SJCRH30 (cell line): ENCODE results near the gene PSORS1C2. TPM values are rescaled to one million over a fixed set of nuclear protein-coding genes. Genes with fewer than 3 reads are reported as not detected.

ENCODE experiments used
- DNase-seq, 2 experiments: peaks; one replicate each; pipeline ENCODE4 v3.0.0-alpha.2; 2015 to 2020
- H3K27ac ChIP-seq: fragments of 250-450 bp; sonication (Bioruptor Pico); 2 replicates; pipeline ENCODE4 v1.5.1; 2020; ENCODE audit warnings: mild to moderate bottlenecking, moderate library complexity
- H3K27me3 ChIP-seq: fragments of 250-450 bp; sonication (Bioruptor Pico); 2 replicates; pipeline ENCODE4 v1.5.1; 2020; ENCODE audit warnings: mild to moderate bottlenecking, moderate library complexity
- H3K36me3 ChIP-seq: fragments of 250-450 bp; sonication (Bioruptor Pico); 2 replicates; pipeline ENCODE4 v1.5.1; 2020; ENCODE audit warnings: mild to moderate bottlenecking, moderate library complexity
- H3K4me1 ChIP-seq: fragments of 250-450 bp; sonication (Bioruptor Pico); 2 replicates; pipeline ENCODE4 v1.5.1; 2020; ENCODE audit warnings: mild to moderate bottlenecking, moderate library complexity
- H3K4me3 ChIP-seq: fragments of 250-450 bp; sonication (Bioruptor Pico); 2 replicates; pipeline ENCODE4 v1.5.1; 2020; ENCODE audit warnings: mild to moderate bottlenecking, moderate library complexity
- H3K9me3 ChIP-seq: fragments of 250-450 bp; sonication (Bioruptor Pico); replicated peaks from 2 replicates; pipeline ENCODE4 v1.5.1; 2020; ENCODE audit warnings: mild to moderate bottlenecking, moderate library complexity
- total RNA-seq: library from RNA; depleted of rRNA; stranded (reverse); fragments of >200 nt; shearing (Covaris generic); gene quantifications from 2 replicates; pipeline ENCODE4 v1.2.3, GENCODE V29; 2014; rRNA removed

The PSORS1C2 gene
- total RNA-seq, 1 experiment from 2014 or later, result not detected

GRCh38 chr6:31094389-31094881 is 44.4 kb downstream of the PSORS1C2 start:
- Histone ChIP-seq H3K36me3 (no peaks in the 10 kb centered on the region), H3K4me3 (no peak overlapping the region), H3K4me1 (peaks cover 3% of the 10 kb centered on the region), H3K9me3 (no peaks in the 10 kb centered on the region), H3K27me3 (no peaks in the 10 kb centered on the region), H3K27ac (no peak overlapping the region)
- no peak for DNase-seq

GRCh38 chr6:31092769-31093505 is 45.9 kb downstream of the PSORS1C2 start:
- H3K36me3 ChIP-seq, result no peaks in the 10 kb centered on the region
- H3K9me3 ChIP-seq, result no peaks in the 10 kb centered on the region
- no peaks in the 10 kb centered on the region for H3K27me3 ChIP-seq
- DNase-seq, result no peak
- H3K4me1 ChIP-seq, result peaks cover 3% of the 10 kb centered on the region
- H3K4me3 ChIP-seq, result no peak overlapping the region
- H3K27ac ChIP-seq, result no peak overlapping the region

GRCh38 chr6:31092238-31092637 is 46.6 kb downstream of the PSORS1C2 start:
- H3K27ac ChIP-seq, result no peak overlapping the region
- peaks cover 3% of the 10 kb centered on the region for H3K4me1 ChIP-seq
- no peak for DNase-seq
- H3K36me3 ChIP-seq, result no peaks in the 10 kb centered on the region
- H3K27me3 ChIP-seq, result no peaks in the 10 kb centered on the region
- no peaks in the 10 kb centered on the region for H3K9me3 ChIP-seq
- no peak overlapping the region for H3K4me3 ChIP-seq

- DNase-seq, result no peak
- Histone ChIP-seq H3K4me1 (no peaks in the 10 kb centered on the region; the same call in 1 of the 2 replicates), H3K4me3 (no peak overlapping the region), H3K27me3 (no peaks in the 10 kb centered on the region), H3K9me3 (no peaks in the 10 kb centered on the region), H3K36me3 (no peaks in the 10 kb centered on the region), H3K27ac (no peak overlapping the region)
These were observed 47.2 kb downstream of the PSORS1C2 start for GRCh38 chr6:31091680-31092079.

GRCh38 chr6:31090973-31091364 is 47.9 kb downstream of the PSORS1C2 start:
- Histone ChIP-seq H3K9me3 (no peaks in the 10 kb centered on the region), H3K4me3 (no peak overlapping the region), H3K27me3 (no peaks in the 10 kb centered on the region), H3K36me3 (no peaks in the 10 kb centered on the region), H3K27ac (no peak overlapping the region), H3K4me1 (peaks cover 6% of the 10 kb centered on the region)
- DNase-seq, result no peak

DNA sequence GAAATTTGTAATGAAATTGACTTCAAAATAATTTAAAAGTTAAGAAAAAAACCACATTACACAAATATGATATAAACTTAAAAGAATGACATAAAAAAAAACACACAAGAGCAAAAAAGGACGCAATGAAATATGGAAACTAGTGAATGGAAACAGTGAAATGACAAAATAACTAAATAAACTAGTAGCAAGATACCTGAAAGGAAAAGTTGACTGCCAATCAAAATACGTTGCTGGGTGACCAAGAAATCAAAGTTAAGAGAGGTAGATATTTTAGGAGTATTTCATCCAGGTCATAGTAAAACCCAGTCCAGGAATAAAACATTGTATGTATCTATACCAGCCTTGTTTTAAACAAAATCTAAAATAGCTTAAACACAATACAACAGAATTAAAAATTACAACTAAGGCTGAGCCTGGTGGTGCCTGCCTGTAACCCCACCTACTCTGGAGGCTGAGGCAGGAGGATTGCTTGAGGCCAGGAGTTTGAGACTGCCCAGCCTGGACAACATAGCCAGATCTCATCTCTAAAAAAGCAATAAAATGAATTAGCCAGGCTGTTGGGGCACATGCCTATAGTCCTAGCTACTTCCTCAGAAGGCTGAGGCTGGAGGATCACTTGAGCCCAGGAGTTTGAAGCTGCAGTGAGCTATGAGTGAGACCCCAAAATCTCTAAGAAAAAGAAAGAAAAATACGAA is 48.4 kb downstream of the PSORS1C2 start:
- no peak for DNase-seq
- Histone ChIP-seq H3K9me3 (no peaks in the 10 kb centered on the region), H3K27ac (no peak overlapping the region), H3K4me3 (no peak overlapping the region), H3K27me3 (no peaks in the 10 kb centered on the region), H3K4me1 (peaks cover 12% of the 10 kb centered on the region), H3K36me3 (no peaks in the 10 kb centered on the region)

Other genes starting within 250 kb of the PSORS1C2 start
- 15.1 and 24.2 TPM in 2 replicates for gene GTF2H4, start 230.9 kb downstream of the PSORS1C2 start, total RNA-seq
- 21.3 and 23.5 TPM in 2 replicates for gene VARS2, start 224.8 kb downstream of the PSORS1C2 start, total RNA-seq
- not detected in 2 replicates for gene SFTA2, start 206.9 kb downstream of the PSORS1C2 start, total RNA-seq
- gene MUCL3, start 198.1 kb downstream of the PSORS1C2 start, total RNA-seq, result not detected in 2 replicates
- not detected in 2 replicates for gene MUC21, start 155.3 kb downstream of the PSORS1C2 start, total RNA-seq
- not detected in 2 replicates for gene MUC22, start 128.6 kb downstream of the PSORS1C2 start, total RNA-seq
- 2.3 and 3.4 TPM in 2 replicates for gene C6orf15, start 26.5 kb downstream of the PSORS1C2 start, total RNA-seq
- gene PSORS1C1, start 24.3 kb downstream of the PSORS1C2 start, total RNA-seq, result 0.48 and 0.67 TPM in 2 replicates
- 0.06 TPM in 1 of 2 replicates, not detected in the other for gene CDSN, start 18.6 kb downstream of the PSORS1C2 start, total RNA-seq
- 21.7 and 26.6 TPM in 2 replicates for gene CCHCR1, start 18.7 kb upstream of the PSORS1C2 start, total RNA-seq
- 22.7 and 26.8 TPM in 2 replicates for gene TCF19, start 19.5 kb upstream of the PSORS1C2 start, total RNA-seq
- gene POU5F1, start 31.6 kb upstream of the PSORS1C2 start, total RNA-seq, result 2.4 and 5.7 TPM in 2 replicates
- 0.73 TPM in 1 of 2 replicates, not detected in the other for gene HLA-C, start 133.0 kb upstream of the PSORS1C2 start, total RNA-seq
- gene HLA-B, start 218.1 kb upstream of the PSORS1C2 start, total RNA-seq, result not detected in 2 replicates